Memory B cell (primary cell): Measurements from ENCODE around the gene RPS6KA2.

ENCODE experiments used
- ATAC-seq: fragments of 150-1000 bp; cut with Tn5 transposase; 2 replicates; pipeline ENCODE4 v1.10.0; 2021; ENCODE audit warnings: low read depth, mild to moderate bottlenecking, moderate library complexity
- DNase-seq, 2 donors: peaks; one replicate each; pipeline ENCODE4 v3.0.0; 2022; ENCODE audit warnings: low spot score in 2 of 2
- H3K27ac Mint-ChIP-seq: one replicate; pipeline ENCODE4 v1.8.0; 2022; ENCODE audit warnings: mild to moderate bottlenecking, moderate library complexity, mixed read lengths
- H3K27me3 Mint-ChIP-seq: one replicate; pipeline ENCODE4 v1.8.0; 2022; ENCODE audit warnings: mixed read lengths
- H3K36me3 Mint-ChIP-seq: one replicate; pipeline ENCODE4 v1.8.0; 2022; ENCODE audit warnings: mild to moderate bottlenecking, mixed read lengths
- H3K4me1 Mint-ChIP-seq: one replicate; pipeline ENCODE4 v1.8.0; 2022; ENCODE audit warnings: mixed read lengths
- H3K4me3 Mint-ChIP-seq: one replicate; pipeline ENCODE4 v1.8.0; 2022; ENCODE audit warnings: mild to moderate bottlenecking, moderate library complexity, mixed read lengths
- H3K9me3 Mint-ChIP-seq: one replicate; pipeline ENCODE4 v1.8.0; 2022; ENCODE audit warnings: mixed read lengths

The RPS6KA2 gene

DNA sequence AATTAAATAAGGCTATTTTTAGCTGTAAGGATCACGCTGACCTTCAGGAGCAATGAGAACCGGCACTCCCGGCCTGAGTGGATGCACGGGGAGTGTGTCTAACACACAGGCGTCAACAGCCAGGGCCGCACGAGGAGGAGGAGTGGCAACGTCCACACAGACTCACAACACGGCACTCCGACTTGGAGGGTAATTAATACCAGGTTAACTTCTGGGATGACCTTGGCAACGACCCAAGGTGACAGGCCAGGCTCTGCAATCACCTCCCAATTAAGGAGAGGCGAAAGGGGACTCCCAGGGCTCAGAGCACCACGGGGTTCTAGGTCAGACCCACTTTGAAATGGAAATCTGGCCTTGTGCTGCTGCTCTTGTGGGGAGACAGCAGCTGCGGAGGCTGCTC, 124.6 kb downstream of the RPS6KA2 start:
- no peak for DNase-seq
- Mint-ChIP-seq H3K27me3 (no peaks in the 10 kb centered on the region), H3K4me3 (no peak overlapping the region), H3K4me1 (peaks cover 8% of the 10 kb centered on the region), H3K36me3 (peaks cover 18% of the 10 kb centered on the region), H3K27ac (no peak overlapping the region), H3K9me3 (peaks cover 2% of the 10 kb centered on the region)
- no peak for ATAC-seq

DNA sequence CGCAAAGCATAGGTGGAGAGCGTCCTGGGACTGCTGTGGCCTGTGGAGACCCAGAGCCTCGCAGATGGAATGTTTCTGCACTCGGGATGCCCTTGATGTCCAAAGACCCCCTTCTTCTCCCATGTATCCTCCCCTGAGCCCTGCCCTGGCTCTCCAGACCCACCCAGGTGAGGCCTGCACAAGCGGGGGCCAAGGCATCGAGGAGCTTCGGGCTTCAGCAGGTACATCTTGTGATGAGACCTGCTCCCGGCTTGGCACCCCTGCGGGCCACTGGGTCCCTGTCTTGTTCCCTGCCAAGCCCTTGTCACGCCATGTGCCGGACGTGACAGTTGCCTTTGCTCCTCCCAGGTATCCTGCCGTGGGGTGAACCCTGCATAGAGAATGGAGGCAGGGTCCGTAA, 125.8 kb downstream of the RPS6KA2 start:
- Mint-ChIP-seq H3K4me1 (peaks cover 6% of the 10 kb centered on the region), H3K36me3 (peaks cover 17% of the 10 kb centered on the region), H3K27me3 (no peaks in the 10 kb centered on the region), H3K4me3 (no peak overlapping the region), H3K9me3 (peaks cover 2% of the 10 kb centered on the region), H3K27ac (no peak overlapping the region)
- ATAC-seq, result no peak
- DNase-seq, result no peak

- peaks cover 17% of the 10 kb centered on the region for H3K36me3 Mint-ChIP-seq
- ATAC-seq (no peak), DNase-seq (no peak)
- H3K9me3 Mint-ChIP-seq, result peaks cover 2% of the 10 kb centered on the region
- peaks cover 6% of the 10 kb centered on the region for H3K4me1 Mint-ChIP-seq
- H3K27ac Mint-ChIP-seq, result no peak overlapping the region
- H3K27me3 Mint-ChIP-seq, result no peaks in the 10 kb centered on the region
- H3K4me3 Mint-ChIP-seq, result no peak overlapping the region
Observed at GRCh38 chr6:166500246-166500645, 126.8 kb downstream of the RPS6KA2 start.

GRCh38 chr6:166499350-166500163, 127.5 kb downstream of the RPS6KA2 start:
- no peak overlapping the region for H3K27ac Mint-ChIP-seq
- H3K9me3 Mint-ChIP-seq, result peaks cover 2% of the 10 kb centered on the region
- H3K4me3 Mint-ChIP-seq, result no peak overlapping the region
- H3K36me3 Mint-ChIP-seq, result peaks cover 17% of the 10 kb centered on the region
- H3K27me3 Mint-ChIP-seq, result no peaks in the 10 kb centered on the region
- ATAC-seq (no peak), DNase-seq (no peak)
- H3K4me1 Mint-ChIP-seq, result peaks cover 6% of the 10 kb centered on the region

- H3K9me3 Mint-ChIP-seq, result peaks cover 2% of the 10 kb centered on the region
- no peak for ATAC-seq
- H3K36me3 Mint-ChIP-seq, result peaks cover 18% of the 10 kb centered on the region
- H3K4me3 Mint-ChIP-seq, result no peak overlapping the region
- H3K27me3 Mint-ChIP-seq, result no peaks in the 10 kb centered on the region
- peaks cover 1% of the 10 kb centered on the region for H3K4me1 Mint-ChIP-seq
- DNase-seq, result no peak
- no peak overlapping the region for H3K27ac Mint-ChIP-seq
Observed at GRCh38 chr6:166498661-166499349, 128.2 kb downstream of the RPS6KA2 start.

DNA sequence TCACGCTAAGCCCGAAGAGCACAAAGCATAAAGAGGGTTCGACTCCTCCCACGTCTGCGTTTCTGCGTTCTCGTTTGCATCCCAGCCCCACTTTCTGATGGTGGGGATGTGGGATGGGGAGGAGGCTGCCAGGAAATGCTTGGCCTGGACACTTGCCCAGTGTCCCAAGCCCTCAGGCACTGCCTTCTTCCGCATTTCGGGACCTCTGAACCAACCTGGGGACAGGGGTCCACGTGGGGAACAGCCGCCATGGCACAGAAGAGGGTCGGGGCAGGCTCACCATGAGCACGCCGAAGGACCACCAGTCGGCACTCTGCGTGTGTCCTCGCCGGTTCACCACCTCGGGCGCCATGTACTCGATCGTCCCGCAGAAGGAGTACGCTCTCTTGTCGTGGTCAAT, 128.8 kb downstream of the RPS6KA2 start:
- Mint-ChIP-seq H3K36me3 (peaks cover 17% of the 10 kb centered on the region), H3K4me1 (no peaks in the 10 kb centered on the region), H3K9me3 (peaks cover 2% of the 10 kb centered on the region), H3K27ac (no peak overlapping the region), H3K4me3 (no peak overlapping the region), H3K27me3 (no peaks in the 10 kb centered on the region)
- ATAC-seq, result no peak
- no peak for DNase-seq

GRCh38 chr6:166497087-166497899, 129.8 kb downstream of the RPS6KA2 start:
- Mint-ChIP-seq H3K4me1 (no peaks in the 10 kb centered on the region), H3K36me3 (peaks cover 17% of the 10 kb centered on the region)

DNA sequence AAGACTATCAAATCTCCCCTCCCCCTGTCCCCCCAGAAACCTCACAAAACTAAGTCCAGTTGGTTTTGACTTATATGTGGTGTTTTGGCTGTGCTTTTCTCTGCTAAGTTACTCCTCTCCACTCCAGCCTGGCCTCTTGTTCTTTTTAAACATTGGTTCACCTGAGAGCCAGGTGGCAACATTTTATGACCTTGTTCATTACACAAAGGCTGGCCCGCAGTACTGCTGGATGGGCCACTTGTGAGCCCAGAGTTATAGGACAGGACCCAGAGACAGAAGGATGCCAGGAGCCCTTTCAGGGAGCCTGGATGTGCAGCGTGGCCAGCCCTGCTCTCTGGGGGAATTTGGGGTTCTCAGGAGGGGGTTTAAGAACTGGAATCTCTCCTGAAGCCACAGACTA, 130.6 kb downstream of the RPS6KA2 start:
- H3K27me3 Mint-ChIP-seq, result no peaks in the 10 kb centered on the region
- H3K9me3 Mint-ChIP-seq, result peaks cover 2% of the 10 kb centered on the region
- H3K4me1 Mint-ChIP-seq, result no peaks in the 10 kb centered on the region
- no peak overlapping the region for H3K4me3 Mint-ChIP-seq
- no peak overlapping the region for H3K27ac Mint-ChIP-seq
- H3K36me3 Mint-ChIP-seq, result peaks cover 17% of the 10 kb centered on the region
- ATAC-seq (no peak), DNase-seq (no peak)

More at GRCh38 chr6:166497087-166497899, 129.8 kb downstream of the RPS6KA2 start:
- ATAC-seq (no peak), DNase-seq (no peak)
- Mint-ChIP-seq H3K4me3 (no peak overlapping the region), H3K27ac (no peak overlapping the region), H3K9me3 (peaks cover 2% of the 10 kb centered on the region), H3K27me3 (no peaks in the 10 kb centered on the region)

- Mint-ChIP-seq H3K27ac (no peak overlapping the region), H3K27me3 (no peaks in the 10 kb centered on the region), H3K4me1 (peaks cover 2% of the 10 kb centered on the region), H3K4me3 (no peak overlapping the region), H3K36me3 (peaks cover 19% of the 10 kb centered on the region), H3K9me3 (peaks cover 2% of the 10 kb centered on the region)
- no peak for DNase-seq
- ATAC-seq, result no peak
Observed at GRCh38 chr6:166495487-166496314, 131.3 kb downstream of the RPS6KA2 start.

GRCh38 chr6:166494757-166495486, 132.1 kb downstream of the RPS6KA2 start:
- Mint-ChIP-seq H3K36me3 (peaks cover 18% of the 10 kb centered on the region), H3K4me3 (no peak overlapping the region), H3K4me1 (peaks cover 2% of the 10 kb centered on the region), H3K9me3 (peaks cover 2% of the 10 kb centered on the region), H3K27me3 (no peaks in the 10 kb centered on the region), H3K27ac (no peak overlapping the region)
- ATAC-seq, result no peak
- DNase-seq, result no peak

GRCh38 chr6:166494101-166494441, 133.0 kb downstream of the RPS6KA2 start:
- ATAC-seq, result no peak

GRCh38 chr6:166493427-166494100, 133.5 kb downstream of the RPS6KA2 start:
- H3K9me3 Mint-ChIP-seq, result no peaks in the 10 kb centered on the region

More at GRCh38 chr6:166494101-166494441, 133.0 kb downstream of the RPS6KA2 start:
- H3K36me3 Mint-ChIP-seq, result peaks cover 15% of the 10 kb centered on the region
- H3K9me3 Mint-ChIP-seq, result no peaks in the 10 kb centered on the region
- H3K27me3 Mint-ChIP-seq, result no peaks in the 10 kb centered on the region
- peaks cover 2% of the 10 kb centered on the region for H3K4me1 Mint-ChIP-seq
- DNase-seq, result no peak
- H3K27ac Mint-ChIP-seq, result no peak overlapping the region
- H3K4me3 Mint-ChIP-seq, result no peak overlapping the region

More at GRCh38 chr6:166493427-166494100, 133.5 kb downstream of the RPS6KA2 start:
- ATAC-seq (no peak), DNase-seq (no peak)
- Mint-ChIP-seq H3K4me1 (peaks cover 2% of the 10 kb centered on the region), H3K27me3 (no peaks in the 10 kb centered on the region), H3K36me3 (peaks cover 10% of the 10 kb centered on the region), H3K4me3 (no peak overlapping the region), H3K27ac (no peak overlapping the region)
